Endothelial cell of umbilical vein (primary cell): Measurements from ENCODE around the gene DHX15. TPM values are rescaled to one million over a fixed set of nuclear protein-coding genes. Genes with fewer than 3 reads are reported as not detected.

Experiments
- BruUV-seq: library from RNA; stranded (reverse); fragments of 400-500 nt; replicated peaks from 2 replicates; lab custom pipeline; 2021; lab: Mats Ljungman, UMichigan
- CTCF ChIA-PET: fragments of 300-600, 350-600 bp; sonication (Branson Sonifier 250); formaldehyde crosslinking; loops from one replicate; lab custom pipeline; 2021; ENCODE audit warnings: antibody characterized with exemption, inconsistent platforms; lab: Charles Lee
- POLR2A ChIA-PET: fragments of 300-600, 350-600 bp; sonication (Branson Sonifier 250); formaldehyde crosslinking; loops from one replicate; lab custom pipeline; 2021; ENCODE audit warnings: antibody characterized with exemption, inconsistent platforms; lab: Charles Lee
- DNase-seq: peaks from one replicate; pipeline ENCODE4 v3.0.0-alpha.2; 2011; ENCODE audit warnings: low read depth, low spot score
- FAIRE-seq: peaks from 2 replicates; lab custom pipeline; 2011; peaks lifted over from hg19 to GRCh38; lab: Jason Lieb, UNC
- H2AFZ ChIP-seq: 2 replicates; pipeline ENCODE4 v1.6.0; 2012; ENCODE audit warnings: low read depth, low read length, control low read depth, inconsistent platforms
- H3K27ac ChIP-seq: 2 replicates; pipeline ENCODE4 v1.5.1; 2011; ENCODE audit warnings: low read depth, mild to moderate bottlenecking, control low read depth, low read length, moderate library complexity; ENCODE audit not compliant: insufficient read depth
- H3K27me3 ChIP-seq, 2 experiments: 2 replicates each; pipeline versions ENCODE4 v1.6.0 to v1.6.1; 2011; ENCODE audit warnings: low read length in 2 of 2, mixed read lengths in 1 of 2; ENCODE audit not compliant: control insufficient read depth in 2 of 2, insufficient read depth in 2 of 2
- H3K36me3 ChIP-seq, 2 experiments: 2 replicates in 1 of 2; 3 replicates in 1 of 2; pipeline ENCODE4 v1.5.1; 2011; ENCODE audit warnings: low read length in 2 of 2, mild to moderate bottlenecking in 1 of 2, moderate library complexity in 1 of 2; ENCODE audit not compliant: control insufficient read depth in 2 of 2, insufficient read depth in 2 of 2; ENCODE audit errors: extremely low read depth in 1 of 2
- H3K4me1 ChIP-seq: 3 replicates; pipeline ENCODE4 v1.5.1; 2011; ENCODE audit warnings: mild to moderate bottlenecking, low read length; ENCODE audit not compliant: control insufficient read depth, insufficient read depth; ENCODE audit errors: extremely low read depth
- H3K4me2 ChIP-seq: 2 replicates; pipeline ENCODE4 v1.6.1; 2011; ENCODE audit warnings: low read length, control low read depth, mixed read lengths; ENCODE audit not compliant: insufficient read depth
- H3K4me3 ChIP-seq, 3 experiments: fragments of 200-600 bp in 1 of 3; sonication (generic), shearing (Covaris generic) in 1 of 3; replicated peaks in 1 of 3; 2 replicates each; pipeline ENCODE4 v1.5.1; 2011 to 2016; ENCODE audit warnings: control low read depth in 3 of 3, low read length in 3 of 3, mild to moderate bottlenecking in 2 of 3, inconsistent platforms in 1 of 3, low read depth in 1 of 3, moderate library complexity in 1 of 3; ENCODE audit not compliant: insufficient read depth in 1 of 3
- H3K79me2 ChIP-seq: 2 replicates; pipeline ENCODE4 v1.6.0; 2012; ENCODE audit warnings: low read length, inconsistent platforms; ENCODE audit not compliant: control insufficient read depth, insufficient read depth
- H3K9ac ChIP-seq: replicated peaks from 2 replicates; pipeline ENCODE3; 2011; ENCODE audit warnings: low read length, control low read depth; ENCODE audit not compliant: insufficient read depth; ENCODE audit errors: extremely low read depth
- H3K9me1 ChIP-seq: replicated peaks from 3 replicates; pipeline ENCODE4 v1.6.0; 2011; ENCODE audit warnings: mild to moderate bottlenecking, low read length; ENCODE audit not compliant: control insufficient read depth, insufficient read depth; ENCODE audit errors: extremely low read depth
- H3K9me3 ChIP-seq: replicated peaks from 2 replicates; pipeline ENCODE4 v1.5.1; 2012; ENCODE audit warnings: low read length, inconsistent platforms; ENCODE audit not compliant: control insufficient read depth, insufficient read depth
- H4K20me1 ChIP-seq: replicated peaks from 2 replicates; pipeline ENCODE3; 2011; ENCODE audit warnings: mild to moderate bottlenecking, low read length; ENCODE audit not compliant: control insufficient read depth, insufficient read depth; ENCODE audit errors: extremely low read depth
- CTCF ChIP-seq, 2 donors: IDR thresholded peaks; 1 replicate in 1 of 2; 2 replicates in 1 of 2; pipeline ENCODE4 v1.5.1; 2011; ENCODE audit warnings: low read length in 2 of 2, mild to moderate bottlenecking in 2 of 2, moderate library complexity in 2 of 2, control low read depth in 1 of 2, inconsistent platforms in 1 of 2, low read depth in 1 of 2; ENCODE audit not compliant: insufficient read depth in 1 of 2; ENCODE audit errors: extremely low read depth in 1 of 2
- EZH2 ChIP-seq: IDR thresholded peaks from 2 replicates; pipeline ENCODE4 v1.6.1; 2012; ENCODE audit warnings: borderline replicate concordance, low read depth, mild to moderate bottlenecking, moderate library complexity, low read length, inconsistent platforms; ENCODE audit not compliant: severe bottlenecking
- POLR2A ChIP-seq: IDR thresholded peaks from 2 replicates; pipeline ENCODE4 v1.6.1; 2012; ENCODE audit warnings: low read depth, mild to moderate bottlenecking, control low read depth, low read length
- POLR2AphosphoS5 ChIP-seq: IDR thresholded peaks from 2 replicates; pipeline ENCODE4 v1.6.1; 2012; ENCODE audit warnings: low read depth, mild to moderate bottlenecking, control low read depth, low read length, moderate library complexity; ENCODE audit not compliant: insufficient read depth
- dilution Hi-C: fragments of 300-500 bp; cut with MboI; formaldehyde crosslinking; loops from one replicate; pipeline ENCODE4 v1.15.0; 2019; ENCODE audit warnings: low sequenced_read_pairs; ENCODE audit not compliant: extremely low pct_ligation_motif_present
- intact Hi-C: fragments of 100-400 bp; cut with micrococcal nuclease; formaldehyde crosslinking; loops from one replicate; pipeline ENCODE4 v1.10.0; 2022
- polyA plus RNA-seq, 4 experiments: library from polyadenylated mRNA; depleted of rRNA in 3 of 4; stranded (reverse) in 3 of 4; unstranded in 1 of 4; fragments of >200 nt; gene quantifications; 2 replicates each; pipeline versions ENCODE4 v1.2.1 to v1.2.3, GENCODE V29; 2011 to 2012; ENCODE audit warnings: missing spikeins in 1 of 4
- total RNA-seq: library from RNA; stranded (reverse); gene quantifications from 2 replicates; pipeline ENCODE4 v1.2.3, GENCODE V29; 2021

The DHX15 gene
- total and polyA plus RNA-seq, 2 donors (not counting 3 experiments of a cell fraction or from before 2014, with no cell fraction given): 72.3 to 152 TPM

GRCh38 chr4:24489870-24490269 lies 94.5 kb downstream of the DHX15 start:
- TF ChIP-seq POLR2AphosphoS5: no peak
- no peak for TF ChIP-seq EZH2
- TF ChIP-seq POLR2A: no peak
- no peak for DNase-seq
- Histone ChIP-seq H3K79me2 (no peaks in the 10 kb centered on the region), H3K4me1 (no peaks in the 10 kb centered on the region), H3K4me3 (no peak overlapping the region), H3K9me3 (no peaks in the 10 kb centered on the region), H3K27me3 (peaks cover 6 to 9% of the 10 kb centered on the region in 2 experiments), H3K27ac (no peak overlapping the region), H2AFZ (no peak overlapping the region), H4K20me1 (no peaks in the 10 kb centered on the region), H3K4me2 (no peak overlapping the region), H3K9ac (no peak overlapping the region), H3K36me3 (no peaks in the 10 kb centered on the region), H3K9me1 (no peaks in the 10 kb centered on the region)
- no peak for FAIRE-seq
- CTCF ChIA-PET: interaction anchor here (0.7 to 3.0 kb wide), 9 partner anchors 9 to 556 kb away, joined by 3 to 15 read pairs (median 4); no protein-coding TSS in a partner anchor
- dilution Hi-C loops: no loop called here
- BruUV-seq: no TSS peak
- POLR2A ChIA-PET: no interaction called here
- intact Hi-C loops: loop anchor here (2.0 to 10.0 kb wide), 3 partner anchors 62 to 875 kb away; no protein-coding TSS in a partner anchor

GRCh38 chr4:24488399-24489164 lies 95.8 kb downstream of the DHX15 start:
- no peaks in the 10 kb centered on the region for H3K9me1 ChIP-seq
- intact Hi-C loops: loop anchor here (1.0 to 10.0 kb wide), 6 partner anchors 64 to 876 kb away; no protein-coding TSS in a partner anchor
- no peak for TF ChIP-seq POLR2AphosphoS5
- peak; percentile 88 to 90 for TF ChIP-seq CTCF (IDR thresholded peaks at IDR 0.05; ENCODE audit: extremely low read depth in 1 of 2, insufficient read depth in 1 of 2, low read depth in 1 of 2, low read length in 2 of 2)
- no peak overlapping the region for H2AFZ ChIP-seq
- BruUV-seq: no TSS peak
- no peak overlapping the region for H3K9ac ChIP-seq
- H3K27me3 ChIP-seq: peaks cover 6 to 9% of the 10 kb centered on the region in 2 experiments
- H3K9me3 ChIP-seq: no peaks in the 10 kb centered on the region
- peak; percentile 82 for FAIRE-seq
- H3K36me3 ChIP-seq: no peaks in the 10 kb centered on the region
- no peak overlapping the region for H3K4me2 ChIP-seq
- H3K79me2 ChIP-seq: no peaks in the 10 kb centered on the region
- H3K27ac ChIP-seq: no peak overlapping the region
- dilution Hi-C loops: no loop called here
- ChIA-PET CTCF (interaction anchor here (0.5 to 3.0 kb wide), 25 partner anchors 8 to 878 kb away, joined by 3 to 15 read pairs (median 4); partner anchors contain the start of gene DHX15), POLR2A (no interaction called here)
- no peaks in the 10 kb centered on the region for H3K4me1 ChIP-seq
- peak; percentile 67 for DNase-seq
- H3K4me3 ChIP-seq: no peak overlapping the region
- H4K20me1 ChIP-seq: no peaks in the 10 kb centered on the region
